MG63 (cell line): ENCODE data around the gene PDSS2. TPM values are rescaled to one million over a fixed set of nuclear protein-coding genes. Genes with fewer than 3 reads are reported as not detected.
"Not testable (repeated sequence)": the region's sequence is repeated elsewhere in the genome, so short reads cannot be mapped to it uniquely, and the experiment has no call there.

ENCODE experiments used
- DNase-seq: peaks from one replicate; pipeline ENCODE4 v3.0.0-alpha.2; 2020
- H3K27me3 ChIP-seq: fragments of 250-450 bp; sonication (Bioruptor Pico); 2 replicates; pipeline ENCODE4 v1.5.1; 2020; ENCODE audit warnings: mild to moderate bottlenecking, moderate library complexity
- H3K36me3 ChIP-seq: fragments of 250-450 bp; sonication (Bioruptor Pico); 2 replicates; pipeline ENCODE4 v1.5.1; 2020; ENCODE audit warnings: mild to moderate bottlenecking, moderate library complexity
- H3K4me3 ChIP-seq: fragments of 250-450 bp; sonication (Bioruptor Pico); 2 replicates; pipeline ENCODE4 v1.5.1; 2020; ENCODE audit warnings: mild to moderate bottlenecking, moderate library complexity
- H3K9me3 ChIP-seq: fragments of 250-450 bp; sonication (Bioruptor Pico); 2 replicates; pipeline ENCODE4 v1.5.1; 2020; ENCODE audit warnings: mild to moderate bottlenecking, moderate library complexity
- total RNA-seq: library from RNA; depleted of rRNA; stranded (reverse); fragments of >200 nt; shearing (Covaris generic); gene quantifications from 2 replicates; pipeline ENCODE4 v1.2.3, GENCODE V29; 2014; ENCODE audit warnings: low replicate concordance

PDSS2 gene
- total RNA-seq, 1 experiment from 2014 or later, result 13.9 TPM

- Histone ChIP-seq H3K27me3 (no peaks in the 10 kb centered on the region), H3K4me3 (no peak overlapping the region), H3K9me3 (peaks cover 5% of the 10 kb centered on the region; the same call in 1 of the 2 replicates), H3K36me3 (no peaks in the 10 kb centered on the region)
- no peak for DNase-seq
Observed at GRCh38 chr6:107401573-107401972, 57.8 kb downstream of the PDSS2 start.

GRCh38 chr6:107400616-107401147 is 58.7 kb downstream of the PDSS2 start:
- DNase-seq, result no peak
- no peaks in the 10 kb centered on the region for H3K36me3 ChIP-seq
- peaks cover 3% of the 10 kb centered on the region; the same call in 1 of the 2 replicates for H3K9me3 ChIP-seq
- no peaks in the 10 kb centered on the region for H3K27me3 ChIP-seq
- no peak overlapping the region for H3K4me3 ChIP-seq

GRCh38 chr6:107399935-107400334 is 59.4 kb downstream of the PDSS2 start:
- Histone ChIP-seq H3K9me3 (peaks cover 3% of the 10 kb centered on the region; the same call in 1 of the 2 replicates), H3K4me3 (no peak overlapping the region), H3K36me3 (no peaks in the 10 kb centered on the region), H3K27me3 (no peaks in the 10 kb centered on the region)
- no peak for DNase-seq

DNA sequence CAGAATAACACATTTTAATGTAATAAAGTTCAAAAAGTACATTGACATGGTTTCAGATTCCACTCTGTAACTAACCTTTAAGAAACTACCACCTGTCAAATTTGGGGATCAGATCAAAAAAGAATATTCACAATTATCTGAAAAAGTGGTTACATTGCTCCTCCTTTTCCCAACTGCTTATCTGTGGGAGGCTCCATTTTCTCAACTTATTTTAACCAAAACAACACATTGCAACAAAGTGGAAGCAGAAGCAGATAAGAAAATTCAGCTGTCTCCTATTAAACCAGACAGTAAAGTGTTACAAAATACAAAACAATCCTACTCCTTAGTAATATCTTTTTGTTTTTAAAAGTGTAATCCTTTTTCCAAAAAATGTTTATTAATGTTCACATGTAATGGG is 61.4 kb downstream of the PDSS2 start:
- H3K9me3 ChIP-seq, result peaks cover 5% of the 10 kb centered on the region; the same call in 1 of the 2 replicates

DNA sequence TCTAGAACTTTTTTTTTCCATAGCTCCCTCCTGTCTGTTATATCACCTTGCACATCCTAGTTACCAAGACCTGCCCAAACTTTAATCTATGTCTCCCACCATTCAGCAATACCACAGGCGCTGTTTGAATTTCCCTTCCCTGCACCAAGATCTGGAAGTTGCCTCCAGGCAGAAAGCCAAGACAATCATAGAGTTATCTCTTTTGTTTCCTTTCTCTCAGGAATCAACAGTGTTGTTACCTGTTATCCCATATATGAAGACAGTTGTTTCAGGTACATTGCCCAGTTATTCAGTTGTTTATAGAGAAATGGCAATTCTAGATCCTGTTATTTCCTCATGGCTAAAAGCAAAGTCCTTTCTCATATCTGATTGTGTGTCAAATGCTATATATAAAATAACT is 63.2 kb downstream of the PDSS2 start:
- H3K9me3 ChIP-seq, result peaks cover 2% of the 10 kb centered on the region; the same call in 1 of the 2 replicates
- no peaks in the 10 kb centered on the region for H3K36me3 ChIP-seq
- no peak for DNase-seq
- no peaks in the 10 kb centered on the region for H3K27me3 ChIP-seq
- no peak overlapping the region for H3K4me3 ChIP-seq

More for the DNA sequence above, 61.4 kb downstream of the PDSS2 start:
- Histone ChIP-seq H3K36me3 (no peaks in the 10 kb centered on the region), H3K4me3 (no peak overlapping the region), H3K27me3 (no peaks in the 10 kb centered on the region)
- no peak for DNase-seq

DNA sequence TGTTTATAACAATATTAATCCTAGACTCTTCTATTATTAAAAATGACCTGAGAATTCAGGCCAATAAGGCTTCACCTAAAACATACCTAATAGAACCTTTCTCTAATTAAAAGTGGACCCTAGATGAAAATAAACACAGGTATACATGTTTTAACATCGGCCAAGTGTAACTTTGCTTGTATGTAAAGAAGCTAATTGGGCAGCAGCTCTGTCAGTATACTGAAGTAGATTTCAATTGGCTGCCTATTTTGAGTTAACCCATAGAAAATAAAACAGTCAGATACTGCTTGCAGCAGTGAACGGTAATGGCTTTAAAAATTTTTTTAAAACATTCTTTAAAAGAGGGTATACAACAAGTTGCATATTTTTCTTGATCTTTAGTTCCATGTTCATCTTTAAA is 67.3 kb downstream of the PDSS2 start:
- H3K27me3 ChIP-seq, result no peaks in the 10 kb centered on the region
- no peak for DNase-seq
- no peaks in the 10 kb centered on the region for H3K36me3 ChIP-seq
- H3K9me3 ChIP-seq, result peaks cover 2% of the 10 kb centered on the region; the same call in 1 of the 2 replicates
- no peak overlapping the region for H3K4me3 ChIP-seq

DNA sequence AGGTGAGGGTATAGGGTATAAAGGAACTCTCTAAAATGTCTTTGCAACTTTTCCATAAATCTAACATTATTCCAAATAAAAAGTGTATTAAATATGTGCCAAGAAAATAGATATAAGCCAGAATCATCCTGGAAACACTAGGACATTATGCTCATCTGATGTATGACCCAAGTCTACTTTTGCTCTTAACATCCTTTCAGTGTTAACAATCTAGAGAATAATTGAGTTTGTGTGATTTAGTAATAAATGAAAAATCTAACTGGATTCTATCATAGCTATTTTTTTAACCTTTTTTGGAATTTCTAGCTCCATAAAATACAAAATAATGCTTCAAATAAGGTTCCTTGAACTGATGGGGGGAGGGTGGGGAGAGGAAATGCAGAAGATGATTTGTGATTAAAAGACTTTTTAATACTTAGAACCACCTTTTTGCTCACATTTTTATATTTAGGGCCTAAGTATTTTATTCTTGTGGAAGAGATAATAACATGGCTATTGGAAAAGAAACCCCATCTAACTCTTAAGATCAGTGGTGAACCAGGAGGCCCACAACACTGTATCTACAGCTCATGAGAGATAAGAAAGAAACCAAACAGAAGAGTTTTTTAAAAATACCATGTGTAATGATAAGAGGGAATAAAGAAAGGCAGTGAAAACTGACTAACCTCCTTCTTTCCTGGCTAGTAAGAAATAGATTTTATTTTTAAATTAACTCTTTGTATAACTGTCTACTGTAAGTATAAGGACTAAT is 68.5 kb downstream of the PDSS2 start:
- no peak overlapping the region for H3K4me3 ChIP-seq
- no peaks in the 10 kb centered on the region for H3K36me3 ChIP-seq
- DNase-seq, result no peak
- peaks cover 2% of the 10 kb centered on the region; the same call in 1 of the 2 replicates for H3K9me3 ChIP-seq
- no peaks in the 10 kb centered on the region for H3K27me3 ChIP-seq

GRCh38 chr6:107390056-107390455 is 69.3 kb downstream of the PDSS2 start:
- Histone ChIP-seq H3K27me3 (no peaks in the 10 kb centered on the region), H3K36me3 (no peaks in the 10 kb centered on the region), H3K9me3 (peaks cover 2% of the 10 kb centered on the region; the same call in 1 of the 2 replicates), H3K4me3 (no peak overlapping the region)
- no peak for DNase-seq

GRCh38 chr6:107386904-107387303 is 72.5 kb downstream of the PDSS2 start:
- H3K36me3 ChIP-seq, result no peaks in the 10 kb centered on the region
- H3K9me3 ChIP-seq, result no peaks in the 10 kb centered on the region
- no peak overlapping the region for H3K4me3 ChIP-seq
- H3K27me3 ChIP-seq, result no peaks in the 10 kb centered on the region
- no peak for DNase-seq

GRCh38 chr6:107386340-107386739 is 73.0 kb downstream of the PDSS2 start:
- no peak for DNase-seq
- no peaks in the 10 kb centered on the region for H3K36me3 ChIP-seq
- H3K27me3 ChIP-seq, result no peaks in the 10 kb centered on the region
- peaks cover under 1% of the 10 kb centered on the region for H3K9me3 ChIP-seq
- no peak overlapping the region for H3K4me3 ChIP-seq

GRCh38 chr6:107383705-107384104 is 75.7 kb downstream of the PDSS2 start:
- no peak overlapping the region for H3K4me3 ChIP-seq
- no peaks in the 10 kb centered on the region for H3K27me3 ChIP-seq
- H3K9me3 ChIP-seq, result peaks cover 2% of the 10 kb centered on the region
- DNase-seq, result no peak
- H3K36me3 ChIP-seq, result no peaks in the 10 kb centered on the region

- no peak overlapping the region for H3K4me3 ChIP-seq
- DNase-seq, result no peak
- no peaks in the 10 kb centered on the region; the same call in none of the 2 replicates for H3K9me3 ChIP-seq
- no peaks in the 10 kb centered on the region for H3K27me3 ChIP-seq
- no peaks in the 10 kb centered on the region for H3K36me3 ChIP-seq
Observed at GRCh38 chr6:107374264-107374663, 85.1 kb downstream of the PDSS2 start.

DNA sequence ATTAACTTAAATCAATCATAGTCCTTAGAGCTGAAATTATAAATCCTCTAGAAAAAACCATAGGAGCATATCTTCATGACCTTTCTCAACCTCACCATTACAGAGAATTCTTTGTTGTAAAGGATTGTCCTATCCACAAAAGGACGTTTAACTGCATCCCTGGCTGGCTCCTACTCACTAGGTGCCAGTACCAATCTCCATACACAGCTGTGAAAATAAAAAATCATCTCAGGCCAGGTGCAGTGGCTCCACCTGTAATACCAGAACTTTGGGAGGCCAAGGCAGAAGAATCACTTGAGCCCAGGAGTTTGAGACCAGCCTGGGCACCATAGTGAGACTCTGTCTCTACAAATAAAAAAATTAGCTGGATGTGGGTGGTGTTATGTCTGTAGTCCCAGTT is 89.9 kb downstream of the PDSS2 start:
- Histone ChIP-seq H3K9me3 (no peaks in the 10 kb centered on the region), H3K4me3 (no peak overlapping the region), H3K27me3 (no peaks in the 10 kb centered on the region), H3K36me3 (no peaks in the 10 kb centered on the region)
- DNase-seq, result no peak

- Histone ChIP-seq H3K4me3 (no peak overlapping the region), H3K27me3 (no peaks in the 10 kb centered on the region)
- DNase-seq, result no peak
Observed at GRCh38 chr6:107368471-107368870, 90.9 kb downstream of the PDSS2 start.

DNA sequence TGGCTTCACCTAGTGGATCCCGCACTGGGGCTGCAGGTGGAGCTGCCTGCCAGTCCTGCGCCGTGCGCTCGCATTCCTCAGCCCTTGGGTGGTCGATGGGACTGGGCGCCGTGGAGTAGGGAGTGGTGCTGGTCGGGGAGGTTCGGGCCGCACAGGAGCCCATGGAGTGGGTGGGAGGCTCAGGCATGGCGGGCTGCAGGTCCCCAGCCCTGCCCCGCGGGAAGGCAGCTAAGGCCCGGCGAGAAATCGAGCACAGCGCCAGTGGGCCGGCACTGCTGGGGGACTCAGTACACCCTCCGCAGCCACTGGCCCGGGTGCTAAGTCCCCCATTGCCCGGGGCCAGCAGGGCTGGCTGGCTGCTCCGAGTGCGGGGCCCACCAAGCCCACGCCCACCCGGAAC is 95.2 kb downstream of the PDSS2 start:
- not testable (repeated sequence) for H3K27me3 ChIP-seq, H3K9me3 ChIP-seq, H3K4me3 ChIP-seq, H3K36me3 ChIP-seq, DNase-seq

More at GRCh38 chr6:107368471-107368870, 90.9 kb downstream of the PDSS2 start:
- no peaks in the 10 kb centered on the region; the same call in 1 of the 2 replicates for H3K36me3 ChIP-seq
- H3K9me3 ChIP-seq, result no peaks in the 10 kb centered on the region

DNA sequence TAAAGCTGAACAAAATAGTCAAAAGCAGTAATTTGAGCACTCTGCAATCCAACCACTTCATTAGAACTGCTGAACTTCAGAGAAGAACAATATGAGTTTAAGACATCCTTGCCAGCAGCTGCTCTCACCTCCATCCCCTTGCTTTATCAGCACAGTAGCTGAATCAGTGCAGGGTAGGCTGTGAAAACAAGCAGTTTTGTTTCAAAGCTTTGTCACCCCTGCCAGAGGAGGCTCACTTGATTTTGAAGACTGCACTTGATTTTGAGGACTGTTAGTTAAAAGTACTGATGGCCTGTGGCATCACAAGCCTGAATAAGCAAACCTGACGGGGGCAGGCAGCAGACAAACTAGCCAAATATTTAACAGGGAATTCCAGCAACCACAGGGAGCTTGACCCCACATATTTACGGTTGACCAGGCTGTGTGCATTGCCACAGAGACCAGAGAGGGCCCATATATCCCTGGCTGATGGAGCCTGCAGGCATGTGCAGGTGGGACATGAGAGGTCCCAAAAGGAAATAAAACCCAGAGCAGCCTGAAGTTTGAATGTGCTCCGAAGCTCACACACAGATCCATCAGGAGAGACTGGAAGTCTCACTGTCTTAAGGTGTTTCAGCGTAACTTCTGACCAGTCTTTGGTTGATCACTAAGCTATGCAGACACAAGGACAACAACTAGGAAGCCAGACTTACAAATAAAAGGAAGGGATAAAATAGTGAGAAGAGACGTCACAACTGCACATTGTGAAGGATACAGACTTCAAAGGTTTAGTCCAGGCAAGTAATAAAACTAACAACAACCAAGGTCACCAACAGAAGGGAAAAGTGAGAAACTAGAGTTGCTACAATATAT is 97.4 kb downstream of the PDSS2 start:
- Histone ChIP-seq H3K36me3 (no peaks in the 10 kb centered on the region; the same call in 1 of the 2 replicates), H3K9me3 (no peaks in the 10 kb centered on the region), H3K4me3 (no peak overlapping the region), H3K27me3 (no peaks in the 10 kb centered on the region)
- no peak for DNase-seq

- no peaks in the 10 kb centered on the region for H3K9me3 ChIP-seq
- H3K27me3 ChIP-seq, result no peaks in the 10 kb centered on the region
- no peak for DNase-seq
Observed at GRCh38 chr6:107360476-107360875, 98.9 kb downstream of the PDSS2 start.

More at GRCh38 chr6:107360476-107360875, 98.9 kb downstream of the PDSS2 start:
- Histone ChIP-seq H3K36me3 (no peaks in the 10 kb centered on the region; the same call in 1 of the 2 replicates), H3K4me3 (no peak overlapping the region)
